Measurements from ENCODE around the gene DAAM2. TPM values are rescaled to one million over a fixed set of nuclear protein-coding genes. Genes with fewer than 3 reads are reported as not detected.
A peak's percentile ranks its signal among the peaks of the same experiment; 100 is the strongest.

The DAAM2 gene
- total and polyA plus RNA-seq, 9 of the 15 experiments (the other 6 are each of a cell fraction or from before 2014, with no cell fraction given), result 0.01 to 0.07 TPM; not detected in 7

DNA sequence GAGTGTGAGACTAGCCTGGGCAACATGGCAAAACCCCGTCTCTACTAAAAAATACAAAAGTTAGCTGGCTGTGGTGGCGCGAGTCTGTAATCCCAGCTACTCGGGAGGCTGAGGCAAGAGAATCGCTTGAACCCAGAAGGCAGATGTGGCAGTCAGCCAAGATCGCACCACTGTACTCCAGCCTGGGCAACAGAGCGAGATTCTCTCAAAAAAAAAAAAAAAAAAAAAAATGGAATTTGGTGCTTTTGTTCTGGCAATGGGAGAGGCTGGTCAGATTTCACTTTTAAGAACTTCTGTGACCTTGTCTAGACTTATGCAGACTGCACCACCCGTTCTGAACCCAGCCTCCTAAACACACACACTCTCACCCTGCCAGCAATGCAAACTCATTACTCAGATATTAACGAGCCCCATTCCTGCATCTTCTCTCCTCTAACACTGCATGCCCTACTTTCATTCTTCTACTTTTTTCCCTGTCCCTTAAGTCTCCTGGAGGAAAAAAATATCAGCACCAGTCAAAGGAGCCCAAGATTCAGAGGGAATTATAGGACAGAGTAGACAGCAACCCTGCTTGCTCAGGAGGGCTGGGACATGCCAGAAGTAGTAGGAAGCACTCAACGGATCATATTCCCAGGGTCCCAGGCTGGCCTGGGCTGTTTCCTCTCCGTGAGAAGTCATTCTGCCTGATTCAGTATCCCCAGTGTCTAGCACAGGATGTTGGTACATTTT is 137.7 kb downstream of the DAAM2 start:
- Histone ChIP-seq H3K4me1 (replicated peaks in 1 of 2; ENCODE audit: control insufficient read depth in 2 of 2, insufficient read depth in 2 of 2, low read length in 2 of 2) (peaks cover 6 to 8% of the 10 kb centered on the region in 2 experiments; a peak in 4 of 5 replicates), H3K4me2 (ENCODE audit: insufficient read depth, low read length) (no peak overlapping the region), H3K36me3 (ENCODE audit: control insufficient read depth, insufficient read depth, low read length) (peaks cover 6% of the 10 kb centered on the region; the same call in 1 of the 3 replicates), H3K4me3 (no peak overlapping the region), H3K9me1 (ENCODE audit: control insufficient read depth, insufficient read depth, low read length) (no peaks in the 10 kb centered on the region), H3K9me3 (replicated peaks; ENCODE audit: control insufficient read depth, insufficient read depth, low read depth, low read length) (peaks cover 5% of the 10 kb centered on the region), H3K27me3 (ENCODE audit: control insufficient read depth in 2 of 2, insufficient read depth in 2 of 2, low read length in 2 of 2) (peaks cover 0 to 8% of the 10 kb centered on the region in 2 experiments; a peak in 1 of 5 replicates), H4K20me1 (replicated peaks; ENCODE audit: control insufficient read depth, insufficient read depth, low read length) (no peaks in the 10 kb centered on the region; the same call in 1 of the 2 replicates), H3K27ac (ENCODE audit: extremely low read depth, low read depth, low read length) (no peak overlapping the region), H3K9ac (ENCODE audit: insufficient read depth in 1 of 2, low read depth in 2 of 2, low read length in 2 of 2) (no peak overlapping the region), H2AFZ (ENCODE audit: low read depth, low read length) (no peak overlapping the region), H3K79me2 (ENCODE audit: control insufficient read depth, insufficient read depth, low read length) (no peaks in the 10 kb centered on the region)
- DNase-seq (ENCODE audit: extremely low read depth in 1 of 4, low spot score in 3 of 4) (no peak), FAIRE-seq (no peak), ATAC-seq (no peak)
- in situ Hi-C loops (cut with MboI), result no loop called here
- BruUV-seq (replicated peaks), result no TSS peak
- CTCF ChIA-PET (ENCODE audit: low intra/inter-chr PET ratio), result no interaction called here
- POLR2A ChIA-PET, result interaction anchor here (0.6 kb wide), 1 partner anchor 57 kb away, joined by 3 read pairs; no protein-coding TSS in a partner anchor
- intact Hi-C loops (cut with micrococcal nuclease), result no loop called here
- WGBS (ENCODE audit: insufficient coverage, low coverage, missing lambda C conversion rate), result 18% methylated on average over 11 of the region's 11 CpGs
- TF ChIP-seq NCOA1 (IDR thresholded peaks at IDR 0.05; ENCODE audit: low read depth) (no peak), HCFC1 (IDR thresholded peaks at IDR 0.05; ENCODE audit: low read depth, low read length) (no peak), ZNF121 (CRISPR knock-in tag; conservative IDR thresholded peaks at IDR 0.05) (peak; percentile 68), NFIC (IDR thresholded peaks at IDR 0.05) (0 out of 2 replicates have a peak, but pooled peaks have one; percentile 9)

GRCh38 chr6:39930540-39930939 is 138.4 kb downstream of the DAAM2 start:
- Histone ChIP-seq H3K27me3 (ENCODE audit: control insufficient read depth in 2 of 2, insufficient read depth in 2 of 2, low read length in 2 of 2) (peaks cover 0 to 8% of the 10 kb centered on the region in 2 experiments; a peak in 1 of 5 replicates), H3K4me3 (no peak overlapping the region), H3K9ac (ENCODE audit: insufficient read depth in 1 of 2, low read depth in 2 of 2, low read length in 2 of 2) (no peak overlapping the region), H3K4me2 (ENCODE audit: insufficient read depth, low read length) (no peak overlapping the region), H3K27ac (ENCODE audit: extremely low read depth, low read depth, low read length) (no peak overlapping the region), H3K4me1 (replicated peaks in 1 of 2; ENCODE audit: control insufficient read depth in 2 of 2, insufficient read depth in 2 of 2, low read length in 2 of 2) (peaks cover 6 to 8% of the 10 kb centered on the region in 2 experiments; a peak in 4 of 5 replicates), H2AFZ (ENCODE audit: low read depth, low read length) (no peak overlapping the region), H3K9me3 (replicated peaks; ENCODE audit: control insufficient read depth, insufficient read depth, low read depth, low read length) (peaks cover 5% of the 10 kb centered on the region), H4K20me1 (replicated peaks; ENCODE audit: control insufficient read depth, insufficient read depth, low read length) (no peaks in the 10 kb centered on the region), H3K36me3 (ENCODE audit: control insufficient read depth, insufficient read depth, low read length) (peaks cover 3% of the 10 kb centered on the region; the same call in 1 of the 3 replicates), H3K9me1 (ENCODE audit: control insufficient read depth, insufficient read depth, low read length) (no peaks in the 10 kb centered on the region), H3K79me2 (ENCODE audit: control insufficient read depth, insufficient read depth, low read length) (no peaks in the 10 kb centered on the region)
- DNase-seq (ENCODE audit: extremely low read depth in 1 of 4, low spot score in 3 of 4) (no peak), ATAC-seq (no peak), FAIRE-seq (no peak)
- in situ Hi-C loops (cut with MboI), result no loop called here
- CTCF ChIA-PET (ENCODE audit: low intra/inter-chr PET ratio), result no interaction called here
- intact Hi-C loops (cut with micrococcal nuclease), result no loop called here
- WGBS (ENCODE audit: insufficient coverage, low coverage, missing lambda C conversion rate), result 8% methylated on average over 4 of the region's 4 CpGs
- POLR2A ChIA-PET, result interaction anchor here (1.3 kb wide), 1 partner anchor 26 kb away, joined by 3 read pairs; no protein-coding TSS in a partner anchor
- no TSS peak for BruUV-seq (replicated peaks)
- TF ChIP-seq, protein P1, sequence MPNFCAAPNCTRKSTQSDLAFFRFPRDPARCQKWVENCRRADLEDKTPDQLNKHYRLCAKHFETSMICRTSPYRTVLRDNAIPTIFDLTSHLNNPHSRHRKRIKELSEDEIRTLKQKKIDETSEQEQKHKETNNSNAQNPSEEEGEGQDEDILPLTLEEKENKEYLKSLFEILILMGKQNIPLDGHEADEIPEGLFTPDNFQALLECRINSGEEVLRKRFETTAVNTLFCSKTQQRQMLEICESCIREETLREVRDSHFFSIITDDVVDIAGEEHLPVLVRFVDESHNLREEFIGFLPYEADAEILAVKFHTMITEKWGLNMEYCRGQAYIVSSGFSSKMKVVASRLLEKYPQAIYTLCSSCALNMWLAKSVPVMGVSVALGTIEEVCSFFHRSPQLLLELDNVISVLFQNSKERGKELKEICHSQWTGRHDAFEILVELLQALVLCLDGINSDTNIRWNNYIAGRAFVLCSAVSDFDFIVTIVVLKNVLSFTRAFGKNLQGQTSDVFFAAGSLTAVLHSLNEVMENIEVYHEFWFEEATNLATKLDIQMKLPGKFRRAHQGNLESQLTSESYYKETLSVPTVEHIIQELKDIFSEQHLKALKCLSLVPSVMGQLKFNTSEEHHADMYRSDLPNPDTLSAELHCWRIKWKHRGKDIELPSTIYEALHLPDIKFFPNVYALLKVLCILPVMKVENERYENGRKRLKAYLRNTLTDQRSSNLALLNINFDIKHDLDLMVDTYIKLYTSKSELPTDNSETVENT (CRISPR knock-in tag; IDR thresholded peaks at IDR 0.05), result no peak
- TF ChIP-seq LCOR (CRISPR knock-in tag; IDR thresholded peaks at IDR 0.05) (no peak), TEAD1 (CRISPR knock-in tag; IDR thresholded peaks at IDR 0.05) (no peak), MYNN (IDR thresholded peaks at IDR 0.05) (no peak), MYNN (CRISPR knock-in tag; IDR thresholded peaks at IDR 0.05) (no peak), GTF2F1 (IDR thresholded peaks at IDR 0.05; ENCODE audit: low read depth, low read length) (no peak), NR3C1 (CRISPR knock-in tag; IDR thresholded peaks at IDR 0.05) (no peak), PURB (CRISPR knock-in tag; IDR thresholded peaks at IDR 0.05; ENCODE audit: low read depth) (no peak), NR2C1 (IDR thresholded peaks at IDR 0.05) (no peak), NR2C1 (tag; IDR thresholded peaks at IDR 0.05) (no peak)
